Sigmoid colon (tissue), 4 donors: ENCODE data around the gene CCDC187.

Experiments used
- POLR2AphosphoS5 ChIP-seq, 4 donors: sonication (generic); formaldehyde crosslinking; IDR thresholded peaks; one replicate each; pipeline ENCODE4 v1.6.1; 2017; ENCODE audit warnings: antibody characterized with exemption in 4 of 4
- TF ChIP-seq, protein P1 (sequence below), 4 experiments: fragments of 450-650 bp in 3 of 4; fragments of 200-600 bp in 1 of 4; IDR thresholded peaks; one replicate each; pipeline ENCODE4 v1.5.1; 2016 to 2019; ENCODE audit warnings: antibody characterized with exemption in 4 of 4, mild to moderate bottlenecking in 3 of 4, moderate library complexity in 2 of 4

DNA sequence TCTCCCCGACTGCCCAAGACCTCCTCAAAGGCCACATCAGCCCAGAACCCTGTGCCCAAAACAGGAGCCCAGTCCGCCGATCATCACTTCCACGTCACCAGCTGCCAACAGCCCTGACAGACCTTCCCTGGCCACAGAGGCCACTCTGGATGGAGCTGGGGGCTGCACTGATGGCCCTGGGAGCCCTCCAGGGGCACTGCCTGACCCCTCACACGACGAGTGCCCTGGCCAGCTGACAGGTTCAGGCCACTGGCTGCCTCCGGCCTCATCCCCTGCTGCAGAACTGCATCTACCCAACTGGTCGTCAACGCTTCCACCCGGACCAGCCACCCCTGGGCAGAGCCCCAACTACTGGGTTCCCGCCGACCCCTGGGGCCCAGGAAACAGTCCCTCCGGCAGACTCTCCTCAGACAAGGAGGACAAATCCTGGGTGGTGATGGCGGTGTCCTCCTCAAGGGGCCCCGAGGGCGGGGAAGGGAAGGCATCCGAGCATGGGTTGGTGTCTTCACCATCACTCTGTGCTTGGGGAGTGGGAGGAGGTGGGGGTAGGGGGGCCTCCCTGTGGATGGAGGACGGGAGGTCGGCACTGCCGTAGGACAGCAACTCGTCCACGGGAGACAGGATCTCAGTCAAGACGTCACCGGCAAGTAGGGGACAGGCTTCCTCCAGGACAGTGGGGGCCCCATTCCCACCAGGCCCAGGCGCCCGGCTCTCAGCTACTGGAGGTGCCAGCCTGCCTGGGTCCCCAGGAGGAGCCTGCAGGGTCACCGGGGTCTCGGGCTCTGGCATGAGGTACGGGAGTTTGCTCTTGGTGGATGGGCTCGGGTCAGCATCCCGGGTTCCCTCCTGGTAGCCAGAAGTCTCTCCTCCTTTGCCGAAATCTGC lies 50.4 kb downstream of the CCDC187 start:
- no peak for TF ChIP-seq POLR2AphosphoS5 (IDR thresholded peaks at IDR 0.05)
- TF ChIP-seq, protein P1, sequence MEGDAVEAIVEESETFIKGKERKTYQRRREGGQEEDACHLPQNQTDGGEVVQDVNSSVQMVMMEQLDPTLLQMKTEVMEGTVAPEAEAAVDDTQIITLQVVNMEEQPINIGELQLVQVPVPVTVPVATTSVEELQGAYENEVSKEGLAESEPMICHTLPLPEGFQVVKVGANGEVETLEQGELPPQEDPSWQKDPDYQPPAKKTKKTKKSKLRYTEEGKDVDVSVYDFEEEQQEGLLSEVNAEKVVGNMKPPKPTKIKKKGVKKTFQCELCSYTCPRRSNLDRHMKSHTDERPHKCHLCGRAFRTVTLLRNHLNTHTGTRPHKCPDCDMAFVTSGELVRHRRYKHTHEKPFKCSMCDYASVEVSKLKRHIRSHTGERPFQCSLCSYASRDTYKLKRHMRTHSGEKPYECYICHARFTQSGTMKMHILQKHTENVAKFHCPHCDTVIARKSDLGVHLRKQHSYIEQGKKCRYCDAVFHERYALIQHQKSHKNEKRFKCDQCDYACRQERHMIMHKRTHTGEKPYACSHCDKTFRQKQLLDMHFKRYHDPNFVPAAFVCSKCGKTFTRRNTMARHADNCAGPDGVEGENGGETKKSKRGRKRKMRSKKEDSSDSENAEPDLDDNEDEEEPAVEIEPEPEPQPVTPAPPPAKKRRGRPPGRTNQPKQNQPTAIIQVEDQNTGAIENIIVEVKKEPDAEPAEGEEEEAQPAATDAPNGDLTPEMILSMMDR (IDR thresholded peaks at IDR 0.05) = no peak
